HG03103 (cell line): ENCODE measurements around the gene UBE2L5.
A peak's percentile ranks its signal among the peaks of the same experiment; 100 is the strongest.

Experiments
- ATAC-seq: cut with Tn5 transposase; IDR thresholded peaks from one replicate; pipeline ENCODE4 v1.9.1; 2021; ENCODE audit warnings: low read depth; ENCODE audit not compliant: unreplicated experiment

Gene UBE2L5

GRCh38 chr13:30404207-30404606 is 18.1 kb upstream of the UBE2L5 start:
- ATAC-seq = no peak

- ATAC-seq = no peak
Measured at GRCh38 chr13:30406779-30407416, 15.4 kb upstream of the UBE2L5 start.

GRCh38 chr13:30408319-30409101 is 13.8 kb upstream of the UBE2L5 start:
- ATAC-seq = peak; percentile 87

- no peak for ATAC-seq
Measured at GRCh38 chr13:30409886-30410704, 12.2 kb upstream of the UBE2L5 start.

GRCh38 chr13:30410705-30411125 is 11.6 kb upstream of the UBE2L5 start:
- ATAC-seq = no peak

GRCh38 chr13:30412346-30412745 is 9.9 kb upstream of the UBE2L5 start:
- no peak for ATAC-seq

- ATAC-seq = no peak
Measured at GRCh38 chr13:30413842-30414241, 8.5 kb upstream of the UBE2L5 start.

GRCh38 chr13:30415430-30416030 is 6.8 kb upstream of the UBE2L5 start:
- peak; percentile 75 for ATAC-seq

- ATAC-seq = no peak
Measured at GRCh38 chr13:30416471-30416870, 5.8 kb upstream of the UBE2L5 start.

GRCh38 chr13:30418075-30418716 is 4.1 kb upstream of the UBE2L5 start:
- ATAC-seq = no peak

GRCh38 chr13:30418717-30419459 is 3.4 kb upstream of the UBE2L5 start:
- no peak for ATAC-seq

GRCh38 chr13:30421093-30422053 is 920 bp upstream of the UBE2L5 start:
- no peak for ATAC-seq

- no peak for ATAC-seq
Measured at GRCh38 chr13:30423891-30424290, 1.6 kb downstream of the UBE2L5 start.

- no peak for ATAC-seq
Measured at GRCh38 chr13:30429235-30429634, 6.9 kb downstream of the UBE2L5 start.

GRCh38 chr13:30429721-30430694 is 7.7 kb downstream of the UBE2L5 start:
- ATAC-seq = no peak

GRCh38 chr13:30431269-30431940 is 9.1 kb downstream of the UBE2L5 start:
- ATAC-seq = no peak

- ATAC-seq = no peak
Measured at GRCh38 chr13:30435911-30436451, 13.7 kb downstream of the UBE2L5 start.
